Stimulated activated CD8-positive, alpha-beta memory T cell treated with anti-CD3 and anti-CD28 coated beads, Interleukin-7, amount 100 ng/mL, for 1 hour (primary cell): ENCODE measurements around the gene UBN1.

Experiments
- DNase-seq, 2 donors: peaks; one replicate each; pipeline ENCODE4 v3.0.0-alpha.2; 2020; ENCODE audit warnings: low read depth in 2 of 2

UBN1 gene

GRCh38 chr16:4846901-4847773 is at the start of gene UBN1, which contains the start of gene GLYR1:
UBN1 (plus strand) TSS chr16:4847481; CDS start chr16:4852918, 5,437 bp downstream.
GLYR1 (minus strand) TSS chr16:4847288; CDS start chr16:4847265, 23 bp downstream.
- DNase-seq = peak; percentile 99

GRCh38 chr16:4797805-4798252 is 49.5 kb upstream of the UBN1 start:
- DNase-seq = no peak

GRCh38 chr16:4798456-4798855 is 48.8 kb upstream of the UBN1 start:
- no peak for DNase-seq

- DNase-seq = no peak
Observed at GRCh38 chr16:4799171-4799855, 48.0 kb upstream of the UBN1 start.

GRCh38 chr16:4800290-4801041 is 46.8 kb upstream of the UBN1 start:
- DNase-seq = no peak

GRCh38 chr16:4801051-4801961 is 46.0 kb upstream of the UBN1 start:
- no peak for DNase-seq

GRCh38 chr16:4801962-4802658 is 45.2 kb upstream of the UBN1 start, which contains the start of gene ROGDI:
ROGDI (minus strand) TSS chr16:4802633; CDS start chr16:4802571, 62 bp downstream.
- peak; percentile 49 to 54 for DNase-seq

GRCh38 chr16:4802659-4803287 is 44.5 kb upstream of the UBN1 start:
- peak; percentile 74 to 75 for DNase-seq

- DNase-seq = no peak
Observed at GRCh38 chr16:4803401-4803844, 43.9 kb upstream of the UBN1 start.

GRCh38 chr16:4803898-4804762 is 43.2 kb upstream of the UBN1 start:
- no peak for DNase-seq

- no peak for DNase-seq
Observed at GRCh38 chr16:4805231-4805630, 42.0 kb upstream of the UBN1 start.

GRCh38 chr16:4806280-4806679 is 41.0 kb upstream of the UBN1 start:
- no peak for DNase-seq

GRCh38 chr16:4811242-4811641 is 36.0 kb upstream of the UBN1 start:
- DNase-seq = no peak

- DNase-seq = no peak
Observed at GRCh38 chr16:4811773-4812172, 35.5 kb upstream of the UBN1 start.

- no peak for DNase-seq
Observed at GRCh38 chr16:4813251-4814003, 33.9 kb upstream of the UBN1 start.

GRCh38 chr16:4814046-4814445 is 33.2 kb upstream of the UBN1 start:
- DNase-seq = no peak

- DNase-seq = no peak
Observed at GRCh38 chr16:4814542-4815173, 32.6 kb upstream of the UBN1 start.

GRCh38 chr16:4820652-4821051 is 26.6 kb upstream of the UBN1 start:
- DNase-seq = no peak
